Lung (tissue), 12 donors: Measurements from ENCODE around the gene ZNF516. TPM values are rescaled to one million over a fixed set of nuclear protein-coding genes. Genes with fewer than 3 reads are reported as not detected.

Experiments
- ATAC-seq: fragments of 200-7000 bp; cut with Tn5 transposase; one replicate; pipeline ENCODE4 v1.9.1; 2020; ENCODE audit warnings: moderate number of reproducible peaks; ENCODE audit not compliant: insufficient read depth, low FRiP score
- DNase-seq, 3 donors: peaks; one replicate each; pipeline ENCODE4 v3.0.0-alpha.2; 2013 to 2017
- H3K27ac ChIP-seq, 2 donors: one replicate each; pipeline ENCODE4 v1.5.1; 2013; ENCODE audit warnings: mild to moderate bottlenecking in 2 of 2, moderate library complexity in 2 of 2, control low read depth in 1 of 2, inconsistent platforms in 1 of 2, low read depth in 1 of 2, low read length in 1 of 2
- H3K27me3 ChIP-seq, 3 donors: one replicate each; pipeline ENCODE4 v1.5.1; 2013; ENCODE audit warnings: low read length in 2 of 3; ENCODE audit not compliant: control insufficient read depth in 3 of 3, insufficient read depth in 3 of 3
- H3K36me3 ChIP-seq, 4 donors: one replicate each; pipeline ENCODE4 v1.5.1; 2013; ENCODE audit warnings: low read length in 4 of 4, mild to moderate bottlenecking in 1 of 4, moderate library complexity in 1 of 4; ENCODE audit not compliant: control insufficient read depth in 4 of 4, insufficient read depth in 4 of 4
- H3K4me1 ChIP-seq, 5 donors: one replicate each; pipeline ENCODE4 v1.5.1; 2013; ENCODE audit warnings: low read length in 5 of 5, mild to moderate bottlenecking in 2 of 5, moderate library complexity in 1 of 5; ENCODE audit not compliant: control insufficient read depth in 5 of 5, insufficient read depth in 5 of 5
- H3K4me3 ChIP-seq: one replicate; pipeline ENCODE4 v1.5.1; 2013; ENCODE audit warnings: mild to moderate bottlenecking, control low read depth, moderate library complexity
- H3K9ac ChIP-seq, 2 donors: one replicate each; pipeline ENCODE4 v1.5.1; 2013; ENCODE audit warnings: low read length in 2 of 2, control low read depth in 1 of 2; ENCODE audit not compliant: insufficient read depth in 1 of 2
- H3K9me3 ChIP-seq, 4 donors: one replicate each; pipeline ENCODE4 v1.5.1; 2013; ENCODE audit warnings: low read length in 3 of 4, mild to moderate bottlenecking in 1 of 4, moderate library complexity in 1 of 4; ENCODE audit not compliant: control insufficient read depth in 4 of 4, insufficient read depth in 3 of 4
- CTCF ChIP-seq: IDR thresholded peaks from 2 replicates; pipeline ENCODE4 v1.5.1; 2012; ENCODE audit warnings: mild to moderate bottlenecking; ENCODE audit errors: control extremely low read depth, extremely low read depth
- WGBS, 2 donors: extraction: QIAGEN DNeasy Blood & Tissue Kit; methylation state at CpG; one replicate each; pipeline ENCODE4 v1.1.7; 2013; 5-methylcytosine and 5-hydroxymethylcytosine counted together
- polyA plus RNA-seq, 2 donors: library from polyadenylated mRNA; stranded (reverse); fragments of 200-250 nt; gene quantifications; one replicate each; pipeline ENCODE4 v1.2.1, GENCODE V29; 2013
- total RNA-seq, 2 donors: library from RNA; depleted of rRNA in 1 of 2; stranded (reverse); fragments of >200 nt in 1 of 2; gene quantifications; one replicate each; pipeline ENCODE4 v1.2.1, GENCODE V29; 2014 to 2021
- donor health status: control.
- donor health status: control.
- donor health status: Bipolar disorder and iron deficiency.
- donor health status: healthy.
- donor health status: DM: yes; HTN: yes; CAD: no.

The ZNF516 gene
- total and polyA plus RNA-seq, 4 donors, result 7.7 to 45.4 (median 26.4) TPM

- Histone ChIP-seq H3K4me1 (peaks cover 0 to 8% (median 3%) of the 10 kb centered on the region in 5 donors), H3K9ac (no peak overlapping the region), H3K27ac (no peak overlapping the region), H3K27me3 (no peaks in the 10 kb centered on the region), H3K36me3 (peaks cover 0 to 12% (median 6%) of the 10 kb centered on the region in 4 donors), H3K9me3 (no peaks in the 10 kb centered on the region), H3K4me3 (no peak overlapping the region)
- DNase-seq, result peak in 1 of 3 donors; percentile 9
- no peak for ATAC-seq
- TF ChIP-seq CTCF, result no peak
- WGBS, 2 donors, result 81 to 82% methylated on average over 11 of the region's 11 CpGs
Observed at GRCh38 chr18:76407681-76408080, 87.4 kb downstream of the ZNF516 start.

GRCh38 chr18:76406791-76407190 is 88.3 kb downstream of the ZNF516 start:
- Histone ChIP-seq H3K36me3 (peaks cover 0 to 12% (median 6%) of the 10 kb centered on the region in 4 donors), H3K27ac (no peak overlapping the region), H3K4me3 (no peak overlapping the region), H3K9ac (no peak overlapping the region), H3K4me1 (peaks cover 0 to 6% (median 3%) of the 10 kb centered on the region in 5 donors), H3K9me3 (no peaks in the 10 kb centered on the region), H3K27me3 (no peaks in the 10 kb centered on the region)
- TF ChIP-seq CTCF, result no peak
- 95 to 97% methylated on average over 14 of the region's 14 CpGs for WGBS, 2 donors
- ATAC-seq (no peak), DNase-seq (no peak)

GRCh38 chr18:76405681-76406356 is 89.2 kb downstream of the ZNF516 start:
- no peak overlapping the region for H3K27ac ChIP-seq
- H3K9me3 ChIP-seq, result no peaks in the 10 kb centered on the region
- TF ChIP-seq CTCF, result peak; percentile 23
- no peak overlapping the region for H3K4me3 ChIP-seq
- ATAC-seq (no peak), DNase-seq (peak in 2 of 3 donors; percentile 54 to 65)
- no peak overlapping the region for H3K9ac ChIP-seq
- H3K36me3 ChIP-seq, result peaks cover 0 to 12% (median 6%) of the 10 kb centered on the region in 4 donors
- 76 to 85% methylated on average over 37 of the region's 37 CpGs for WGBS, 2 donors
- H3K4me1 ChIP-seq, result peaks cover 0 to 7% (median 3%) of the 10 kb centered on the region in 5 donors
- H3K27me3 ChIP-seq, result no peaks in the 10 kb centered on the region

GRCh38 chr18:76405280-76405679 is 89.8 kb downstream of the ZNF516 start:
- H3K4me1 ChIP-seq, result peaks cover 0 to 8% (median 3%) of the 10 kb centered on the region in 5 donors
- no peaks in the 10 kb centered on the region for H3K27me3 ChIP-seq
- no peak overlapping the region for H3K9ac ChIP-seq
- H3K4me3 ChIP-seq, result no peak overlapping the region
- H3K27ac ChIP-seq, result no peak overlapping the region
- DNase-seq (no peak), ATAC-seq (no peak)
- H3K9me3 ChIP-seq, result no peaks in the 10 kb centered on the region
- no peak for TF ChIP-seq CTCF
- 85 to 86% methylated on average over 17 of the region's 17 CpGs for WGBS, 2 donors
- peaks cover 0 to 12% (median 6%) of the 10 kb centered on the region in 4 donors for H3K36me3 ChIP-seq
